ENCODE data around the gene CYFIP1. TPM values are rescaled to one million over a fixed set of nuclear protein-coding genes. Genes with fewer than 3 reads are reported as not detected.
A peak's percentile ranks its signal among the peaks of the same experiment; 100 is the strongest.

Gene CYFIP1
- polyA plus RNA-seq, 3 donors: 47.1 to 85.5 (median 63.8) TPM

DNA sequence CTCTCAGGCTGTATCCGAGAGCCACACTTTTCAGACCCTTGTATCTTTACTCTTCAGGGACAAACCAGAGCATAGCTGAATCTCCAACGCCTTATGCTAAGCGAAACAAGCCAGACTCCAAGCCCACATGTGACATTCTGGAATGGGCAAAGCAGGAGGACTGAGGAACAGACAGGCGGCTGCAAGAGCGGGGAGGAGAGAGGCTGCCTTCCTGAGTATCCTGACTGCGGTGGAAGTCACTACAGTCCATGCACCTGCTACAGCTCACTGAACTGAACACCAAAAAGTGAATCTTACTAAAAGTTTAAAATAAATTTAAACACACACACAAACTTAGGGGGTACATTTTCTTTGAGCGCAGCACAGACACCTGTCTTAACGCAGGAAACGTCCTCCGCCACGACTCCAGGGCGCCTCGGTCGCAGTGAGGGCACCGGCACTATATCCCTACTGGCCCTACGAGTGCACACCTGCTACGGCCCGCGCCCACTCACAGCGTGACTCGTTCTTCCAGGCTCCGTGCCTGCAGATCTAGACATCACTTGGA lies 1.4 kb downstream of the CYFIP1 start:
- H3K79me2 ChIP-seq (ENCODE audit: insufficient read depth, low read length): peaks cover 55% of the 10 kb centered on the region
- H3K27me3 ChIP-seq (ENCODE audit: control insufficient read depth in 2 of 2, insufficient read depth in 2 of 2, low read length in 2 of 2): peaks cover 2 to 6% of the 10 kb centered on the region in 2 donors
- intact Hi-C loops (cut with micrococcal nuclease): loop anchor here in 1 of 2 donors (5.0 kb wide), 1 partner anchor 59 kb away; the partner anchor contains the start of gene TUBGCP5
- Mint-ChIP-seq H3K4me1 (peaks cover 36% of the 10 kb centered on the region), H3K4me3 (peak overlapping the region; percentile 97 to 98), H3K27me3 (ENCODE audit: low read depth in 3 of 3) (peaks cover 13 to 22% (median 15%) of the 10 kb centered on the region in 3 donors), H3K36me3 (no peaks in the 10 kb centered on the region), H3K9me3 (peaks cover 0 to 2% (median 0%) of the 10 kb centered on the region in 7 donors), H3K27ac (peak overlapping the region in 2 of 7 donors; percentile 8 to 71)
- TF ChIP-seq, protein P1, sequence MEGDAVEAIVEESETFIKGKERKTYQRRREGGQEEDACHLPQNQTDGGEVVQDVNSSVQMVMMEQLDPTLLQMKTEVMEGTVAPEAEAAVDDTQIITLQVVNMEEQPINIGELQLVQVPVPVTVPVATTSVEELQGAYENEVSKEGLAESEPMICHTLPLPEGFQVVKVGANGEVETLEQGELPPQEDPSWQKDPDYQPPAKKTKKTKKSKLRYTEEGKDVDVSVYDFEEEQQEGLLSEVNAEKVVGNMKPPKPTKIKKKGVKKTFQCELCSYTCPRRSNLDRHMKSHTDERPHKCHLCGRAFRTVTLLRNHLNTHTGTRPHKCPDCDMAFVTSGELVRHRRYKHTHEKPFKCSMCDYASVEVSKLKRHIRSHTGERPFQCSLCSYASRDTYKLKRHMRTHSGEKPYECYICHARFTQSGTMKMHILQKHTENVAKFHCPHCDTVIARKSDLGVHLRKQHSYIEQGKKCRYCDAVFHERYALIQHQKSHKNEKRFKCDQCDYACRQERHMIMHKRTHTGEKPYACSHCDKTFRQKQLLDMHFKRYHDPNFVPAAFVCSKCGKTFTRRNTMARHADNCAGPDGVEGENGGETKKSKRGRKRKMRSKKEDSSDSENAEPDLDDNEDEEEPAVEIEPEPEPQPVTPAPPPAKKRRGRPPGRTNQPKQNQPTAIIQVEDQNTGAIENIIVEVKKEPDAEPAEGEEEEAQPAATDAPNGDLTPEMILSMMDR (IDR thresholded peaks at IDR 0.05): no peak
- H4K20me1 ChIP-seq (ENCODE audit: insufficient read depth, low read length): peaks cover 46% of the 10 kb centered on the region
- H3K27ac ChIP-seq (ENCODE audit: low read depth in 1 of 2, low read length in 2 of 2): no peak overlapping the region
- H3K36me3 ChIP-seq (replicated peaks in 1 of 2; ENCODE audit: control insufficient read depth in 1 of 2, insufficient read depth in 2 of 2, low read length in 2 of 2): no peaks in the 10 kb centered on the region
- H3K4me3 ChIP-seq (replicated peaks in 1 of 3; ENCODE audit: low read depth in 2 of 3, low read length in 3 of 3): peak overlapping the region; percentile 70 to 85 (median 74)
- H3K4me2 ChIP-seq (replicated peaks; ENCODE audit: extremely low read depth, low read length, poor library complexity, severe bottlenecking): peak overlapping the region; percentile 95
- H3K9ac ChIP-seq (ENCODE audit: insufficient read depth, low read length, poor library complexity, severe bottlenecking): peak overlapping the region; percentile 70
- DNase-seq: no peak
- WGBS (ENCODE audit: insufficient coverage): 10% methylated on average over 19 of the region's 22 CpGs
- H3K9me3 ChIP-seq (replicated peaks in 1 of 2; ENCODE audit: control insufficient read depth in 1 of 2, insufficient read depth in 1 of 2, low read length in 2 of 2): no peaks in the 10 kb centered on the region
- peak overlapping the region; percentile 73 for H2AFZ ChIP-seq (ENCODE audit: insufficient read depth, low read depth, low read length, poor library complexity, severe bottlenecking)
- H3K4me1 ChIP-seq (ENCODE audit: control insufficient read depth in 1 of 2, insufficient read depth in 2 of 2, low read length in 2 of 2): peaks cover 33 to 40% of the 10 kb centered on the region in 2 donors

DNA sequence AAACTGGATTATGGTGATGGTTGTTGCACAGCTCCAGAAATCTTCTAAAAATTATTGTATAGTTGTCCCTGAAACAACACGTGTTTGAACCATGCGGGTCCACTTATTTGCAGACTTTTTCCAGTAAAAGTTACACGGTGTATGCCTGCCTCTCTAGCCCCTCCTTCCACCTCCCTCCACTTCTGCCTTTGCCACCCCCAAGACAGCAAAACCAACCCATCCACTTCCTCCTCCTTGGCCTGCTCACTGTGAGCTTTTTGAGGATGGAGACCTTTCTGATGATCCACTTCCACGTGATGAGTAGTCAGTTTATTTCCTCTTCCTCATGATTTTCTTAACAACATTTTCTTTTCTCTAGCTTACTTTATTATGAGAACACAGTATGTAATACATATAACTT lies 5.4 kb downstream of the CYFIP1 start:
- TF ChIP-seq, protein P1 (IDR thresholded peaks at IDR 0.05): no peak
- peak overlapping the region; percentile 49 for H3K4me2 ChIP-seq (replicated peaks; ENCODE audit: extremely low read depth, low read length, poor library complexity, severe bottlenecking)
- no peaks in the 10 kb centered on the region for H3K9me3 ChIP-seq (replicated peaks in 1 of 2; ENCODE audit: control insufficient read depth in 1 of 2, insufficient read depth in 1 of 2, low read length in 2 of 2)
- H2AFZ ChIP-seq (ENCODE audit: insufficient read depth, low read depth, low read length, poor library complexity, severe bottlenecking): no peak overlapping the region
- peaks cover 94% of the 10 kb centered on the region for H3K79me2 ChIP-seq (ENCODE audit: insufficient read depth, low read length)
- peaks cover 37 to 42% of the 10 kb centered on the region in 2 donors for H3K4me1 ChIP-seq (ENCODE audit: control insufficient read depth in 1 of 2, insufficient read depth in 2 of 2, low read length in 2 of 2)
- Mint-ChIP-seq H3K36me3 (peaks cover 3 to 6% of the 10 kb centered on the region in 2 donors), H3K4me3 (peak overlapping the region; percentile 8 to 67), H3K27me3 (ENCODE audit: low read depth in 3 of 3) (peaks cover 6 to 13% (median 8%) of the 10 kb centered on the region in 3 donors), H3K27ac (peak overlapping the region; percentile 76 to 92 (median 85)), H3K4me1 (peaks cover 50% of the 10 kb centered on the region), H3K9me3 (peaks cover 0 to 4% (median 0%) of the 10 kb centered on the region in 7 donors)
- no peaks in the 10 kb centered on the region for H3K36me3 ChIP-seq (replicated peaks in 1 of 2; ENCODE audit: control insufficient read depth in 1 of 2, insufficient read depth in 2 of 2, low read length in 2 of 2)
- peaks cover 86% of the 10 kb centered on the region for H4K20me1 ChIP-seq (ENCODE audit: insufficient read depth, low read length)
- WGBS (ENCODE audit: insufficient coverage): 0% methylated on average over 1 of the region's 4 CpGs
- DNase-seq: peak; percentile 79 to 91 (median 79)
- intact Hi-C loops (cut with micrococcal nuclease): loop anchor here in 1 of 2 donors (5.0 kb wide), 1 partner anchor 63 kb away; the partner anchor contains the start of gene TUBGCP5
- no peak overlapping the region for H3K9ac ChIP-seq (ENCODE audit: insufficient read depth, low read length, poor library complexity, severe bottlenecking)
- peak overlapping the region in 1 of 3 experiments; percentile 35 for H3K4me3 ChIP-seq (replicated peaks in 1 of 3; ENCODE audit: low read depth in 2 of 3, low read length in 3 of 3)
- H3K27me3 ChIP-seq (ENCODE audit: control insufficient read depth in 2 of 2, insufficient read depth in 2 of 2, low read length in 2 of 2): no peaks in the 10 kb centered on the region
- H3K27ac ChIP-seq (ENCODE audit: low read depth in 1 of 2, low read length in 2 of 2): peak overlapping the region; percentile 78 to 81
